K562 (cell line): ENCODE data around the gene PHLPP2. TPM values are rescaled to one million over a fixed set of nuclear protein-coding genes. Genes with fewer than 3 reads are reported as not detected.
A peak's percentile ranks its signal among the peaks of the same experiment; 100 is the strongest.

Source experiments
- ARID4B ChIP-seq: sonication (generic); formaldehyde crosslinking; IDR thresholded peaks from 2 replicates; pipeline ENCODE4 v1.8.0; 2022; ENCODE audit warnings: mild to moderate bottlenecking, missing genetic modification reagents
- CREM ChIP-seq: IDR thresholded peaks from 2 replicates; pipeline ENCODE4 v1.6.1; 2014; ENCODE audit warnings: antibody characterized with exemption, low read depth
- CTBP1 ChIP-seq: fragments of 450-650 bp; IDR thresholded peaks from 2 replicates; pipeline ENCODE4 v1.6.1; 2016; ENCODE audit warnings: borderline replicate concordance
- CTCF ChIP-seq, 3 experiments: IDR thresholded peaks in 2 of 3; conservative IDR thresholded peaks in 1 of 3; 2 replicates each; pipeline ENCODE4 v1.5.1; 2011 to 2012; ENCODE audit warnings: low read length in 3 of 3, mild to moderate bottlenecking in 3 of 3, control low read depth in 2 of 3, improper control_type of control experiment in 1 of 3, inconsistent platforms in 1 of 3, low read depth in 1 of 3, mixed read lengths in 1 of 3, moderate library complexity in 1 of 3; ENCODE audit not compliant: insufficient read depth in 2 of 3
- E2F6 ChIP-seq, 2 experiments: IDR thresholded peaks; 2 replicates each; pipeline ENCODE4 v1.6.1; 2011; ENCODE audit warnings: borderline replicate concordance in 1 of 2, control low read depth in 1 of 2, low read depth in 1 of 2, low read length in 1 of 2, mild to moderate bottlenecking in 1 of 2, mixed read lengths in 1 of 2, moderate library complexity in 1 of 2; ENCODE audit not compliant: insufficient read depth in 1 of 2, insufficient read length in 1 of 2, poor library complexity in 1 of 2, severe bottlenecking in 1 of 2; ENCODE audit errors: extremely low read depth in 1 of 2
- HMGN3 ChIP-seq: IDR thresholded peaks from 2 replicates; pipeline ENCODE4 v1.6.1; 2011; ENCODE audit warnings: borderline replicate concordance, low read depth, mild to moderate bottlenecking, mixed read lengths, low read length; ENCODE audit not compliant: insufficient read length; ENCODE audit errors: extremely low read depth
- IRF2 ChIP-seq: sonication (generic); formaldehyde crosslinking; IDR thresholded peaks from 2 replicates; pipeline ENCODE4 v1.8.1; 2022; ENCODE audit warnings: mild to moderate bottlenecking, missing genetic modification reagents
- POLR2A ChIP-seq: fragments of 450-650 bp; conservative IDR thresholded peaks from 2 replicates; pipeline ENCODE4 v1.6.1; 2016
- POLR2G ChIP-seq: fragments of 200-400 bp; formaldehyde crosslinking; IDR thresholded peaks from 2 replicates; pipeline ENCODE4 v1.6.1; 2017; ENCODE audit warnings: low read depth, mild to moderate bottlenecking, antibody characterized with exemption, low read length, moderate library complexity
- SIN3A ChIP-seq, 2 experiments: fragments of 150-350 bp in 1 of 2; IDR thresholded peaks; 2 replicates each; pipeline ENCODE4 v1.6.1; 2011 to 2016; ENCODE audit warnings: borderline replicate concordance in 2 of 2, low read depth in 2 of 2, low read length in 2 of 2, mild to moderate bottlenecking in 2 of 2, moderate library complexity in 2 of 2; ENCODE audit not compliant: control insufficient read depth in 1 of 2
- polyA plus RNA-seq, 8 experiments: library from polyadenylated mRNA; depleted of rRNA in 4 of 8; stranded (reverse) in 5 of 8; unstranded in 3 of 8; fragments of >200 nt; fragmentation: Nextera tagmentation in 2 of 8; fragmentation: Illumina TruSeq in 1 of 8; extraction: Ambion mirVana in 2 of 8; extraction: Trizol in 1 of 8; gene quantifications; 2 replicates each; pipeline versions ENCODE4 v1.2.1 to v1.2.3, GENCODE V29; 2011 to 2014; ENCODE audit warnings: inconsistent platforms in 1 of 8, missing spikeins in 1 of 8
- total RNA-seq, 7 experiments: library from RNA; depleted of rRNA in 6 of 7; stranded (reverse); fragments of >200 nt in 6 of 7; fragmentation: Illumina TruSeq in 2 of 7; extraction: Trizol in 2 of 7; gene quantifications; 2 replicates each; pipeline versions ENCODE4 v1.2.1 to v1.2.3, GENCODE V29; 2011 to 2021; ENCODE audit warnings: low replicate concordance in 1 of 7
- TF ChIP-seq, protein P1 (sequence below), 2 experiments: IDR thresholded peaks; 2 replicates each; pipeline ENCODE4 v1.6.1; 2012; ENCODE audit warnings: improper control_type of control experiment in 2 of 2, low read depth in 2 of 2, low read length in 2 of 2, borderline replicate concordance in 1 of 2

Gene PHLPP2
- total and polyA plus RNA-seq, 9 of the 15 experiments (the other 6 are each of a cell fraction or from before 2014, with no cell fraction given) = 0.60 to 7.1 (median 2.6) TPM

- TF ChIP-seq ARID4B (CRISPR knock-in tag) (peak; percentile 39; the same call in 1 of the 2 replicates), POLR2G (peak; percentile 83), SIN3A (IDR thresholded peaks at IDR 0.05; ENCODE audit: borderline replicate concordance in 2 of 2, control insufficient read depth in 1 of 2, low read depth in 2 of 2, low read length in 2 of 2) (peak in 1 of 2 experiments; percentile 36; a peak in 2 of 4 replicates), CTBP1 (peak; percentile 50; the same call in 1 of the 2 replicates), IRF2 (CRISPR knock-in tag) (no peak), CTCF (IDR thresholded peaks at IDR 0.05 in 2 of 3, conservative IDR thresholded peaks at IDR 0.05 in 1 of 3; ENCODE audit: insufficient read depth in 2 of 3, low read depth in 1 of 3, low read length in 3 of 3) (0 out of 6 replicates have a peak, but pooled peaks of 1 of the 3 experiments have one; percentile 14), HMGN3 (peak; percentile 46), CREM (0 out of 2 replicates have a peak, but pooled peaks have one; percentile 12), E2F6 (IDR thresholded peaks at IDR 0.05; ENCODE audit: borderline replicate concordance in 1 of 2, extremely low read depth in 1 of 2, insufficient read depth in 1 of 2, insufficient read length in 1 of 2, low read depth in 1 of 2, low read length in 1 of 2, poor library complexity in 1 of 2, severe bottlenecking in 1 of 2) (peak; percentile 34 to 83), POLR2A (peak; percentile 53; the same call in 1 of the 2 replicates)
- TF ChIP-seq, protein P1, sequence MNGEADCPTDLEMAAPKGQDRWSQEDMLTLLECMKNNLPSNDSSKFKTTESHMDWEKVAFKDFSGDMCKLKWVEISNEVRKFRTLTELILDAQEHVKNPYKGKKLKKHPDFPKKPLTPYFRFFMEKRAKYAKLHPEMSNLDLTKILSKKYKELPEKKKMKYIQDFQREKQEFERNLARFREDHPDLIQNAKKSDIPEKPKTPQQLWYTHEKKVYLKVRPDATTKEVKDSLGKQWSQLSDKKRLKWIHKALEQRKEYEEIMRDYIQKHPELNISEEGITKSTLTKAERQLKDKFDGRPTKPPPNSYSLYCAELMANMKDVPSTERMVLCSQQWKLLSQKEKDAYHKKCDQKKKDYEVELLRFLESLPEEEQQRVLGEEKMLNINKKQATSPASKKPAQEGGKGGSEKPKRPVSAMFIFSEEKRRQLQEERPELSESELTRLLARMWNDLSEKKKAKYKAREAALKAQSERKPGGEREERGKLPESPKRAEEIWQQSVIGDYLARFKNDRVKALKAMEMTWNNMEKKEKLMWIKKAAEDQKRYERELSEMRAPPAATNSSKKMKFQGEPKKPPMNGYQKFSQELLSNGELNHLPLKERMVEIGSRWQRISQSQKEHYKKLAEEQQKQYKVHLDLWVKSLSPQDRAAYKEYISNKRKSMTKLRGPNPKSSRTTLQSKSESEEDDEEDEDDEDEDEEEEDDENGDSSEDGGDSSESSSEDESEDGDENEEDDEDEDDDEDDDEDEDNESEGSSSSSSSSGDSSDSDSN (IDR thresholded peaks at IDR 0.05; ENCODE audit: borderline replicate concordance in 1 of 2, low read depth in 2 of 2, low read length in 2 of 2) = peak; percentile 32; a peak in 2 of 4 replicates
Observed at GRCh38 chr16:71723537-71724319, 773 bp downstream of the PHLPP2 start (continued).
